IPS DF 6.9 (cell line): ENCODE measurements around the gene RBFOX2.

ENCODE experiments used
- DNase-seq: peaks from one replicate; pipeline ENCODE4 v3.0.0-alpha.2; 2013; ENCODE audit warnings: low read depth, low spot score
- H3K27ac ChIP-seq: one replicate; pipeline ENCODE4 v1.5.1; 2013; ENCODE audit warnings: low read length, control low read depth
- H3K27me3 ChIP-seq: 2 replicates; pipeline ENCODE4 v1.6.1; 2013; ENCODE audit warnings: mild to moderate bottlenecking, low read length; ENCODE audit not compliant: control insufficient read depth, insufficient read depth
- H3K36me3 ChIP-seq: 2 replicates; pipeline ENCODE4 v1.6.1; 2013; ENCODE audit warnings: low read length; ENCODE audit not compliant: control insufficient read depth, insufficient read depth
- H3K4me1 ChIP-seq: 2 replicates; pipeline ENCODE4 v1.6.1; 2013; ENCODE audit warnings: low read length; ENCODE audit not compliant: control insufficient read depth, insufficient read depth
- H3K4me3 ChIP-seq: 2 replicates; pipeline ENCODE4 v1.5.1; 2013; ENCODE audit warnings: mild to moderate bottlenecking, low read length
- H3K9me3 ChIP-seq: 2 replicates; pipeline ENCODE4 v1.6.1; 2013; ENCODE audit warnings: low read length, inconsistent platforms; ENCODE audit not compliant: control insufficient read depth, insufficient read depth
- WGBS: extraction: QIAGEN DNeasy Blood & Tissue Kit; methylation state at CpG from one replicate; pipeline ENCODE4 v1.1.7; 2013; ENCODE audit warnings: mixed read lengths, missing lambda C conversion rate; ENCODE audit not compliant: insufficient read length, insufficient coverage; 5-methylcytosine and 5-hydroxymethylcytosine counted together

RBFOX2 gene

GRCh38 chr22:35917651-35918050 lies 111.0 kb downstream of the RBFOX2 start:
- Histone ChIP-seq H3K9me3 (no peaks in the 10 kb centered on the region), H3K4me3 (no peak overlapping the region), H3K4me1 (peaks cover 2% of the 10 kb centered on the region; the same call in 1 of the 2 replicates), H3K36me3 (no peaks in the 10 kb centered on the region), H3K27ac (no peak overlapping the region), H3K27me3 (no peaks in the 10 kb centered on the region)
- no peak for DNase-seq
- no CpG with 5 or more reads among the region's 4 CpGs for WGBS

- Histone ChIP-seq H3K4me3 (no peak overlapping the region), H3K4me1 (peaks cover 2% of the 10 kb centered on the region; the same call in 1 of the 2 replicates), H3K27me3 (no peaks in the 10 kb centered on the region), H3K9me3 (no peaks in the 10 kb centered on the region), H3K27ac (no peak overlapping the region), H3K36me3 (no peaks in the 10 kb centered on the region)
- DNase-seq, result no peak
- WGBS, result no CpG with 5 or more reads among the region's 5 CpGs
These were observed 113.1 kb downstream of the RBFOX2 start for GRCh38 chr22:35915477-35916013.

GRCh38 chr22:35914665-35915476 lies 113.8 kb downstream of the RBFOX2 start:
- no CpG with 5 or more reads among the region's 9 CpGs for WGBS
- Histone ChIP-seq H3K36me3 (no peaks in the 10 kb centered on the region), H3K9me3 (no peaks in the 10 kb centered on the region), H3K4me1 (peaks cover 2% of the 10 kb centered on the region; the same call in 1 of the 2 replicates), H3K27me3 (no peaks in the 10 kb centered on the region), H3K27ac (no peak overlapping the region), H3K4me3 (peak overlapping the region; percentile 7; the same call in 1 of the 2 replicates)
- peak; percentile 82 for DNase-seq

GRCh38 chr22:35914357-35914664 lies 114.3 kb downstream of the RBFOX2 start:
- H3K27ac ChIP-seq, result no peak overlapping the region
- DNase-seq, result no peak
- no CpG with 5 or more reads among the region's 2 CpGs for WGBS
- H3K36me3 ChIP-seq, result no peaks in the 10 kb centered on the region
- no peak overlapping the region for H3K4me3 ChIP-seq
- H3K9me3 ChIP-seq, result no peaks in the 10 kb centered on the region
- H3K27me3 ChIP-seq, result no peaks in the 10 kb centered on the region
- peaks cover 2% of the 10 kb centered on the region; the same call in 1 of the 2 replicates for H3K4me1 ChIP-seq

- Histone ChIP-seq H3K9me3 (no peaks in the 10 kb centered on the region), H3K4me1 (peaks cover 2% of the 10 kb centered on the region; the same call in 1 of the 2 replicates), H3K4me3 (no peak overlapping the region), H3K27ac (no peak overlapping the region), H3K27me3 (no peaks in the 10 kb centered on the region), H3K36me3 (no peaks in the 10 kb centered on the region)
- no peak for DNase-seq
- no CpG with 5 or more reads among the region's 1 CpG for WGBS
These were observed 114.7 kb downstream of the RBFOX2 start for GRCh38 chr22:35913925-35914324.

GRCh38 chr22:35912658-35913057 lies 116.0 kb downstream of the RBFOX2 start:
- Histone ChIP-seq H3K4me1 (peaks cover 2% of the 10 kb centered on the region; the same call in 1 of the 2 replicates), H3K4me3 (no peak overlapping the region), H3K9me3 (no peaks in the 10 kb centered on the region), H3K27ac (no peak overlapping the region), H3K36me3 (no peaks in the 10 kb centered on the region), H3K27me3 (no peaks in the 10 kb centered on the region)
- DNase-seq, result no peak
- WGBS, result no CpG with 5 or more reads among the region's 1 CpG

- Histone ChIP-seq H3K27me3 (no peaks in the 10 kb centered on the region), H3K4me1 (peaks cover 2% of the 10 kb centered on the region; the same call in 1 of the 2 replicates), H3K36me3 (no peaks in the 10 kb centered on the region), H3K27ac (no peak overlapping the region), H3K9me3 (no peaks in the 10 kb centered on the region), H3K4me3 (no peak overlapping the region)
- WGBS, result no CpG with 5 or more reads among the region's 2 CpGs
- DNase-seq, result no peak
These were observed 116.7 kb downstream of the RBFOX2 start for GRCh38 chr22:35911877-35912276.

GRCh38 chr22:35910926-35911325 lies 117.7 kb downstream of the RBFOX2 start:
- Histone ChIP-seq H3K36me3 (no peaks in the 10 kb centered on the region), H3K27ac (no peak overlapping the region), H3K4me3 (no peak overlapping the region), H3K27me3 (no peaks in the 10 kb centered on the region), H3K9me3 (no peaks in the 10 kb centered on the region), H3K4me1 (peaks cover 2% of the 10 kb centered on the region; the same call in 1 of the 2 replicates)
- DNase-seq, result no peak
- WGBS, result no CpG with 5 or more reads among the region's 2 CpGs

GRCh38 chr22:35910003-35910769 lies 118.4 kb downstream of the RBFOX2 start:
- no peak overlapping the region for H3K4me3 ChIP-seq
- H3K36me3 ChIP-seq, result no peaks in the 10 kb centered on the region
- no CpG with 5 or more reads among the region's 4 CpGs for WGBS
- no peaks in the 10 kb centered on the region for H3K27me3 ChIP-seq
- no peak overlapping the region for H3K27ac ChIP-seq
- H3K4me1 ChIP-seq, result no peaks in the 10 kb centered on the region
- DNase-seq, result no peak
- no peaks in the 10 kb centered on the region for H3K9me3 ChIP-seq

GRCh38 chr22:35905894-35906293 lies 122.7 kb downstream of the RBFOX2 start:
- H3K27ac ChIP-seq, result no peak overlapping the region
- no peaks in the 10 kb centered on the region for H3K27me3 ChIP-seq
- no peaks in the 10 kb centered on the region for H3K4me1 ChIP-seq
- H3K36me3 ChIP-seq, result no peaks in the 10 kb centered on the region
- no CpG with 5 or more reads among the region's 1 CpG for WGBS
- H3K9me3 ChIP-seq, result no peaks in the 10 kb centered on the region
- DNase-seq, result no peak
- no peak overlapping the region for H3K4me3 ChIP-seq
